ENCODE measurements around the gene LRRC47.

- TF ChIP-seq CTCF (IDR thresholded peaks at IDR 0.05) (no peak), POLR2A (IDR thresholded peaks at IDR 0.05) (no peak)
Observed at GRCh38 chr1:3759164-3759563, 37.1 kb downstream of the LRRC47 start.
